ENCODE measurements around the gene LCP1. TPM values are rescaled to one million over a fixed set of nuclear protein-coding genes. Genes with fewer than 3 reads are reported as not detected.

LCP1 gene
- polyA plus RNA-seq, 1 of the 3 experiments (the other 2 are of a cell fraction): 0.03 TPM

DNA sequence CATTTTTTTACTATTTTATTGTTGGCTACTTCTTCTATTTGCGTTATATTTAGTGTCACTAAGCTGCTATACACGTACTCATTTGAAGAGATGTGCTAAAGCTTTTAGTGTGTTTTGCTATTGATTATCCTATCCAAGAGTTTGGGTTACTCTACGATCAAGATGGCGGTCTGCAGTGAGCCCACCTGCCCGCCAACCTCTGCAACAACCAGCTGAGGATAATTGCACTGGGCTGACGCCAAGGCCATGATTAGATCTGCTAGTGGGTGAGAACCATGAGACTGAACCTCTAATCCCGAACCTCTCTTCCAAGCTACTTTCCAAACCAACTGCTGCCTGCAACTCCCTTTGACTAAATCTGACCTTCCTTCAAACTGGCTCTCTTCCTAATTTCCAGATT is 78.9 kb downstream of the LCP1 start:
- no peaks in the 10 kb centered on the region for H3K9me3 ChIP-seq
- H2AFZ ChIP-seq (ENCODE audit: low read depth): no peak overlapping the region
- H3K9ac ChIP-seq: no peak overlapping the region
- ChIA-PET POLR2A (no interaction called here), CTCF (interaction anchor here (1.2 to 1.9 kb wide), 2 partner anchors 15 to 24 kb away, joined by 3 to 10 read pairs; no protein-coding TSS in a partner anchor)
- H3K79me2 ChIP-seq (ENCODE audit: insufficient read depth): no peaks in the 10 kb centered on the region
- H4K20me1 ChIP-seq (ENCODE audit: insufficient read depth): no peaks in the 10 kb centered on the region
- H3K4me1 ChIP-seq (ENCODE audit: control insufficient read depth in 1 of 2, insufficient read depth in 2 of 2, low read depth in 1 of 2, low read length in 1 of 2): peaks cover 0 to 4% of the 10 kb centered on the region in 2 experiments; a peak in 1 of 4 replicates
- H3F3A ChIP-seq (replicated peaks; ENCODE audit: insufficient read depth): no peaks in the 10 kb centered on the region
- 61% methylated on average over 7 of the region's 7 CpGs for WGBS (ENCODE audit: low lambda C conversion rate)
- TF ChIP-seq ELF1 (IDR thresholded peaks at IDR 0.05) (no peak), TCF12 (IDR thresholded peaks at IDR 0.05) (no peak), MEF2A (IDR thresholded peaks at IDR 0.05; ENCODE audit: borderline replicate concordance, low read depth) (no peak), MXI1 (IDR thresholded peaks at IDR 0.05; ENCODE audit: low read depth, low read length) (no peak), POLR2AphosphoS5 (IDR thresholded peaks at IDR 0.05; ENCODE audit: low read depth, low read length) (no peak), RXRA (IDR thresholded peaks at IDR 0.05; ENCODE audit: borderline replicate concordance, low read depth) (no peak), USF1 (IDR thresholded peaks at IDR 0.05; ENCODE audit: borderline replicate concordance, low read depth) (no peak), FOXJ3 (CRISPR knock-in tag; IDR thresholded peaks at IDR 0.05) (no peak), FOSL2 (IDR thresholded peaks at IDR 0.05; ENCODE audit: borderline replicate concordance, low read depth) (no peak), NRF1 (IDR thresholded peaks at IDR 0.05; ENCODE audit: low read depth, low read length) (no peak), RFX5 (IDR thresholded peaks at IDR 0.05; ENCODE audit: low read length) (no peak), PBX3 (IDR thresholded peaks at IDR 0.05) (no peak), GABPA (IDR thresholded peaks at IDR 0.05; ENCODE audit: low read depth) (no peak), JUND (IDR thresholded peaks at IDR 0.05) (no peak), EP300 (IDR thresholded peaks at IDR 0.05; ENCODE audit: borderline replicate concordance in 1 of 2, low read depth in 1 of 2, low read length in 1 of 2) (no peak), SIN3A (IDR thresholded peaks at IDR 0.05; ENCODE audit: borderline replicate concordance, low read depth, low read length) (no peak), TEAD4 (IDR thresholded peaks at IDR 0.05; ENCODE audit: borderline replicate concordance, insufficient read depth) (no peak), CHD2 (IDR thresholded peaks at IDR 0.05; ENCODE audit: low read length, partially characterized antibody) (no peak), IRF3 (IDR thresholded peaks at IDR 0.05; ENCODE audit: low read depth, low read length) (no peak)
- TF ChIP-seq, protein P1, sequence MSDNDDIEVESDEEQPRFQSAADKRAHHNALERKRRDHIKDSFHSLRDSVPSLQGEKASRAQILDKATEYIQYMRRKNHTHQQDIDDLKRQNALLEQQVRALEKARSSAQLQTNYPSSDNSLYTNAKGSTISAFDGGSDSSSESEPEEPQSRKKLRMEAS (IDR thresholded peaks at IDR 0.05; ENCODE audit: low read depth): no peak
- no peaks in the 10 kb centered on the region for H3K36me3 ChIP-seq (replicated peaks in 1 of 2; ENCODE audit: control insufficient read depth in 1 of 2, insufficient read depth in 2 of 2, low read length in 1 of 2)
- no peaks in the 10 kb centered on the region; the same call in 1 of the 2 replicates for H3K27me3 ChIP-seq (ENCODE audit: insufficient read depth)
- no peak for DNase-seq
- H3K27ac ChIP-seq (ENCODE audit: low read depth in 2 of 2, low read length in 1 of 2): no peak overlapping the region
- no peaks in the 10 kb centered on the region for H3K9me2 ChIP-seq
- H3K4me2 ChIP-seq: no peak overlapping the region
- H3K4me3 ChIP-seq (ENCODE audit: low read depth in 2 of 2, low read length in 1 of 2): no peak overlapping the region
